Measurements from ENCODE around the gene SLC25A45. TPM values are rescaled to one million over a fixed set of nuclear protein-coding genes. Genes with fewer than 3 reads are reported as not detected.

Gene SLC25A45
- total RNA-seq, 1 experiment from 2014 or later, result 1.1 TPM

GRCh38 chr11:65357856-65358356, 24.5 kb downstream of the SLC25A45 start:
- H3K79me1 ChIP-seq (ENCODE audit: insufficient read depth, low read depth, low read length, poor library complexity, severe bottlenecking), result no peaks in the 10 kb centered on the region
- no peaks in the 10 kb centered on the region for H4K20me1 ChIP-seq (ENCODE audit: control insufficient read depth, insufficient read depth, insufficient read length)
- no peak overlapping the region; a peak in 1 of 7 replicates for H3K27ac Mint-ChIP-seq
- TF ChIP-seq, protein P1, sequence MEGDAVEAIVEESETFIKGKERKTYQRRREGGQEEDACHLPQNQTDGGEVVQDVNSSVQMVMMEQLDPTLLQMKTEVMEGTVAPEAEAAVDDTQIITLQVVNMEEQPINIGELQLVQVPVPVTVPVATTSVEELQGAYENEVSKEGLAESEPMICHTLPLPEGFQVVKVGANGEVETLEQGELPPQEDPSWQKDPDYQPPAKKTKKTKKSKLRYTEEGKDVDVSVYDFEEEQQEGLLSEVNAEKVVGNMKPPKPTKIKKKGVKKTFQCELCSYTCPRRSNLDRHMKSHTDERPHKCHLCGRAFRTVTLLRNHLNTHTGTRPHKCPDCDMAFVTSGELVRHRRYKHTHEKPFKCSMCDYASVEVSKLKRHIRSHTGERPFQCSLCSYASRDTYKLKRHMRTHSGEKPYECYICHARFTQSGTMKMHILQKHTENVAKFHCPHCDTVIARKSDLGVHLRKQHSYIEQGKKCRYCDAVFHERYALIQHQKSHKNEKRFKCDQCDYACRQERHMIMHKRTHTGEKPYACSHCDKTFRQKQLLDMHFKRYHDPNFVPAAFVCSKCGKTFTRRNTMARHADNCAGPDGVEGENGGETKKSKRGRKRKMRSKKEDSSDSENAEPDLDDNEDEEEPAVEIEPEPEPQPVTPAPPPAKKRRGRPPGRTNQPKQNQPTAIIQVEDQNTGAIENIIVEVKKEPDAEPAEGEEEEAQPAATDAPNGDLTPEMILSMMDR (conservative IDR thresholded peaks at IDR 0.05), result no peak
- H3T11ph ChIP-seq (ENCODE audit: low read length), result no peak overlapping the region
- H3K27ac ChIP-seq (ENCODE audit: insufficient read length, low read depth, low read length), result no peak overlapping the region
- peaks cover 2% of the 10 kb centered on the region for H3K27me3 ChIP-seq (ENCODE audit: insufficient read depth, low read length)
- H3K14ac ChIP-seq (ENCODE audit: insufficient read depth, low read length), result no peak overlapping the region; the same call in 1 of the 2 replicates
- H3K4ac ChIP-seq (ENCODE audit: low read depth, low read length), result no peak overlapping the region
- H3K23ac ChIP-seq (ENCODE audit: insufficient read length, low read depth, low read length), result no peak overlapping the region
- H2AFZ ChIP-seq (ENCODE audit: low read length), result no peak overlapping the region
- DNase-seq, result no peak
- H3K23me2 ChIP-seq (ENCODE audit: insufficient read length, low read depth, low read length, poor library complexity, severe bottlenecking), result peaks cover 18% of the 10 kb centered on the region
- H3K4me2 ChIP-seq (ENCODE audit: insufficient read depth, insufficient read length, low read length), result no peak overlapping the region
- H3K36me3 Mint-ChIP-seq (ENCODE audit: insufficient read depth in 1 of 3, low read depth in 3 of 3), result peaks cover 0 to under 1% (median 0%) of the 10 kb centered on the region in 3 experiments; a peak in 1 of 7 replicates
- no peak overlapping the region for H3K9ac ChIP-seq (ENCODE audit: extremely low read depth, insufficient read length, low read length)
- no peaks in the 10 kb centered on the region for H3K4me1 ChIP-seq (ENCODE audit: insufficient read depth, low read length)
- no peaks in the 10 kb centered on the region for H3K79me2 ChIP-seq (ENCODE audit: insufficient read depth, low read length)
- no peak overlapping the region for H2BK5ac ChIP-seq (ENCODE audit: insufficient read length, low read length)
- H4K91ac ChIP-seq (ENCODE audit: insufficient read length, low read depth, low read length), result no peak overlapping the region
- H3K27me3 Mint-ChIP-seq (ENCODE audit: low read depth), result peaks cover 31% of the 10 kb centered on the region
- H2BK120ac ChIP-seq (ENCODE audit: low read depth, low read length, poor library complexity, severe bottlenecking), result no peak overlapping the region
- no peak overlapping the region for H3K18ac ChIP-seq (ENCODE audit: insufficient read length, low read depth, low read length)
- H3K56ac ChIP-seq (ENCODE audit: insufficient read length, low read depth, low read length), result no peak overlapping the region
- no peaks in the 10 kb centered on the region for H3K9me3 ChIP-seq (ENCODE audit: control insufficient read depth, low read depth, low read length)
- H4K8ac ChIP-seq (replicated peaks; ENCODE audit: insufficient read length, low read depth, low read length), result no peak overlapping the region
- H2BK20ac ChIP-seq (ENCODE audit: low read depth, low read length, poor library complexity, severe bottlenecking), result no peak overlapping the region
- H2BK15ac ChIP-seq (ENCODE audit: low read depth, low read length), result no peak overlapping the region
- H3K4me3 Mint-ChIP-seq, result no peak overlapping the region
- H4K5ac ChIP-seq (ENCODE audit: insufficient read length, low read depth, low read length), result no peak overlapping the region
- no peak overlapping the region for H2AK5ac ChIP-seq (ENCODE audit: insufficient read length, low read length)
- WGBS (ENCODE audit: extremely low coverage, insufficient read length, low lambda C conversion rate), result no CpG with 5 or more reads among the region's 8 CpGs
- no peak overlapping the region for H2BK12ac ChIP-seq (ENCODE audit: insufficient read length, low read depth, low read length)
- no peaks in the 10 kb centered on the region; a peak in 1 of 5 replicates for H3K9me3 Mint-ChIP-seq
- H3K4me1 Mint-ChIP-seq, result peaks cover 17 to 19% of the 10 kb centered on the region in 2 experiments

Measured in H9 (cell line).